PC-3 (cell line): ENCODE data around the gene SRGAP1.

Experiments used
- EZH2 ChIP-seq: fragments of 300-600 bp; sonication (generic); IDR thresholded peaks from one replicate; pipeline ENCODE4 v1.6.1; 2017; ENCODE audit warnings: antibody characterized with exemption, mild to moderate bottlenecking, low read length; ENCODE audit not compliant: unreplicated experiment
- TF ChIP-seq, protein P1 (sequence below): fragments of 300-600 bp; sonication (generic); conservative IDR thresholded peaks from 2 replicates; pipeline ENCODE4 v1.5.1; 2017; ENCODE audit warnings: antibody characterized with exemption, low read depth, mild to moderate bottlenecking, low read length

DNA sequence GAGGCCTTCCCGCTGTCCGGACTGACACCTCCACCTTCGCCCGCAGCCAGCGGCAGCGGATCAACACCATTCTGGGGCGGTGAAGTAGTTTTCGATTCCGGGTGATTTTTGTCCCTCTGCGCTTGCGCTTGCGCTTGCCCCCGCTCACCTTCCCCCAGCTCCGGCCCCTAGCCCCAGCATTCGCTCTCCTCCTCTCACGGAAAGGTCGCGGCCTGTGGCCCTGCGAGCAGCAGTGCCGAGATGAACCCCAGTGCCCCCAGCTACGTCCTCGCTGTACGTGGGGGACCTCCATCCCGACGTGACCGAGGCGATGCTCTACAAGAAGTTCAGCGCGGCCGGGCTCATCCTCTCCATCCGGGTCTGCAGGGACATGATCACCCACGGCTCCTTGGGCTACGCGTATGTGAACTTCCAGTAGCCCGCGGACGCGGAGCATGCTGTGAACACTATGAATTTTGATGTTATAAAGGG is 22.7 kb upstream of the SRGAP1 start:
- TF ChIP-seq, protein P1, sequence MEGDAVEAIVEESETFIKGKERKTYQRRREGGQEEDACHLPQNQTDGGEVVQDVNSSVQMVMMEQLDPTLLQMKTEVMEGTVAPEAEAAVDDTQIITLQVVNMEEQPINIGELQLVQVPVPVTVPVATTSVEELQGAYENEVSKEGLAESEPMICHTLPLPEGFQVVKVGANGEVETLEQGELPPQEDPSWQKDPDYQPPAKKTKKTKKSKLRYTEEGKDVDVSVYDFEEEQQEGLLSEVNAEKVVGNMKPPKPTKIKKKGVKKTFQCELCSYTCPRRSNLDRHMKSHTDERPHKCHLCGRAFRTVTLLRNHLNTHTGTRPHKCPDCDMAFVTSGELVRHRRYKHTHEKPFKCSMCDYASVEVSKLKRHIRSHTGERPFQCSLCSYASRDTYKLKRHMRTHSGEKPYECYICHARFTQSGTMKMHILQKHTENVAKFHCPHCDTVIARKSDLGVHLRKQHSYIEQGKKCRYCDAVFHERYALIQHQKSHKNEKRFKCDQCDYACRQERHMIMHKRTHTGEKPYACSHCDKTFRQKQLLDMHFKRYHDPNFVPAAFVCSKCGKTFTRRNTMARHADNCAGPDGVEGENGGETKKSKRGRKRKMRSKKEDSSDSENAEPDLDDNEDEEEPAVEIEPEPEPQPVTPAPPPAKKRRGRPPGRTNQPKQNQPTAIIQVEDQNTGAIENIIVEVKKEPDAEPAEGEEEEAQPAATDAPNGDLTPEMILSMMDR: no peak
- TF ChIP-seq EZH2: no peak
